Activated T-helper 9 cell treated with anti-CD3 and anti-CD28 coated beads, Interleukin-2, amount 50 U/mL, for 16 hours (primary cell): ENCODE measurements around the gene OTUD1.

Source experiments
- DNase-seq: peaks from one replicate; pipeline ENCODE4 v3.0.0-alpha.2; 2020; ENCODE audit warnings: low read depth

The OTUD1 gene

DNA sequence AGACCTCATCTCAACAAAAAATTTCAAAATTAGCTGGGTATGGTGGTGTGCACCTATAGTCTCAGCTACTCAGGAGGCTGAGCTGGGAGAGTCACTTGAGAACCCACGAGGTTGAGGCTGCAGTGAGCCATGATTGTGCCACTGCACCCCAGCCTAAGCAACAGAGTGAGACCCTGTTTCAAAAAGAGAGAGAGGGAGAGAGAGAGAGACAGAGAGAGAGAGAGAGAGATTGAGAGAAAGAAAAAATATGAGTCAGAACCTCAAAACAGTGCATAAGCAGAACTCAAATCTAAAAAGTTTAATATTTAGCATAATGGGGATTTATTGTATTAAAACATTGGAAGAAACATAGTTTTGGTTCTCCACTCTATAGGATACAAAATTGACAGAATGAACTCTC is 17.5 kb upstream of the OTUD1 start:
- DNase-seq = no peak

- DNase-seq = no peak
Measured at GRCh38 chr10:23422003-23422411, 16.9 kb upstream of the OTUD1 start.

DNA sequence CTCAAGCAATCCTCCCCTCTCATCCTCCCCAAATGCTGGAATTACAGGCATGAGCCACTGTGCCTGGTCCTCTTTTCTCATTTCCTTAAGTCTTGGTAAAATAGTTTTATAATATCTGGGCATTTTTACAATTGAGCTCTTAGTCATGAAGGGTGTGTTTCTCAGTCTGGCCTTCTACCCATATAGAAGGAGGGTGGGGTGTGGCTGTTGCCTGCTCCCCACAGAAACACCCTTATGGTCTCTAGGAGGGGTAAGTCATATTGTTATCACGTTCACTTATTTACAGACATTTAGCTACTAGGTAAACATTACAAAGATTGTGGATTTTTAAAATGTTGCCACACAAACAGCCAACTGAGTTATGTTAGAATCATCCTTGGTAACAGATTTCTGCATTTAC is 6.7 kb upstream of the OTUD1 start:
- no peak for DNase-seq

- no peak for DNase-seq
Measured at GRCh38 chr10:23432639-23433038, 6.2 kb upstream of the OTUD1 start.

- no peak for DNase-seq
Measured at GRCh38 chr10:23433701-23434100, 5.2 kb upstream of the OTUD1 start.

GRCh38 chr10:23435378-23435777 is 3.5 kb upstream of the OTUD1 start:
- no peak for DNase-seq

GRCh38 chr10:23436983-23437382 is 1.9 kb upstream of the OTUD1 start:
- DNase-seq = no peak

GRCh38 chr10:23437963-23438546 is 820 bp upstream of the OTUD1 start:
- no peak for DNase-seq

DNA sequence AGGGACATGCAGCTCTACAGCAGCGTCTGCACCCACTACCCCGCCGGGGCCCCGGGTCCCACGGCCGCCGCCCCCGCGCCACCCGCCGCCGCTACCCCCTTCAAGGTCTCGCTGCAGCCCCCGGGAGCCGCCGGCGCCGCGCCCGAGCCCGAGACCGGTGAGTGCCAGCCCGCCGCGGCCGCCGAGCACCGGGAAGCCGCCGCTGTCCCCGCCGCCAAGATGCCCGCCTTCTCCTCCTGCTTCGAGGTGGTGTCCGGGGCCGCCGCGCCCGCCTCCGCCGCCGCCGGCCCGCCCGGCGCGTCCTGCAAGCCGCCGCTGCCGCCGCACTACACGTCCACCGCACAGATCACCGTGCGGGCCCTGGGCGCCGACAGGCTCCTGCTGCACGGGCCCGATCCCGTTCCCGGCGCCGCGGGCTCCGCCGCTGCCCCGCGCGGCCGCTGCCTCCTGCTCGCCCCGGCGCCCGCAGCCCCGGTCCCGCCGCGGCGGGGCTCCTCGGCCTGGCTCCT is 631 bp downstream of the OTUD1 start:
- DNase-seq = no peak

DNA sequence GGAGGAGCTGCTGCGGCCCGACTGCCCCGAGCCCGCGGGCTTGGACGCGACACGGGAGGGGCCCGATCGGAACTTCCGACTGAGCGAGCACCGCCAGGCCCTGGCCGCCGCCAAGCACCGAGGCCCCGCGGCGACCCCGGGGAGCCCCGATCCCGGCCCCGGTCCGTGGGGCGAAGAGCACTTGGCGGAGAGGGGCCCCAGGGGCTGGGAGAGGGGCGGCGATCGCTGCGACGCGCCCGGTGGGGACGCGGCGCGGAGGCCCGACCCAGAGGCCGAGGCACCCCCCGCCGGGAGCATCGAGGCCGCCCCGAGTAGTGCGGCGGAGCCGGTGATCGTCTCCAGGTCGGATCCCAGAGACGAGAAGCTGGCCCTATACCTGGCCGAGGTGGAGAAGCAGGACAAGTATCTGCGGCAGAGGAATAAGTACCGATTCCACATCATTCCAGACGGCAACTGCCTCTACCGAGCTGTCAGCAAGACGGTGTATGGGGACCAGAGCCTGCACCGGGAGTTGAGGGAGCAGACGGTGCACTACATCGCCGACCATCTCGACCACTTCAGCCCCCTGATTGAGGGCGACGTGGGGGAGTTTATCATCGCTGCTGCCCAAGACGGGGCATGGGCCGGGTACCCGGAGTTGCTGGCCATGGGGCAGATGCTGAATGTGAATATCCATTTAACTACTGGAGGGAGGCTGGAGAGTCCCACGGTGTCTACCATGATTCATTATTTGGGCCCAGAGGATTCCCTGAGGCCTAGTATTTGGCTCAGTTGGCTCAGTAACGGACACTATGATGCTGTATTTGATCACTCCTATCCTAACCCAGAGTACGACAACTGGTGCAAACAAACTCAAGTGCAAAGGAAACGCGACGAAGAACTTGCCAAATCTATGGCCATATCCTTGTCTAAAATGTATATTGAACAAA is 1.4 kb downstream of the OTUD1 start:
- DNase-seq = peak; percentile 12

DNA sequence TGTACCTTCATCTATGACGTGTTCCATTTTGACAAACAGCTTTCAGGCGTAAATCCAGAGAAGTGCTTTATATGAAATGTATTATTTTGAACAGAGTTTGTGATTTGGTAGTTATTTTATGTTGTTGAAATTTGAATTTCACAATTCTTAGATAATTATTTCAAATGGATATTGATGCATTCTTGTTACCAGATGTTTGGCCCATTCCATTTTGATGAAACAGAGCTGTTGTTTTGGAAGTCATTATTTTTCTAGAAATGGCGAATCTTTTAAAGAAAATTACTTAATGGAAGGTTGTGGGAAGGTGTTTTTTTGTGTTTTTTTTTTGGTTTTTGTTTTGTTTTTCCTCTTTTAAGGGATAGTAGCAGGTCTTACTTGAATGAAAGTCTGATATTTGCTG is 2.4 kb downstream of the OTUD1 start:
- no peak for DNase-seq

DNA sequence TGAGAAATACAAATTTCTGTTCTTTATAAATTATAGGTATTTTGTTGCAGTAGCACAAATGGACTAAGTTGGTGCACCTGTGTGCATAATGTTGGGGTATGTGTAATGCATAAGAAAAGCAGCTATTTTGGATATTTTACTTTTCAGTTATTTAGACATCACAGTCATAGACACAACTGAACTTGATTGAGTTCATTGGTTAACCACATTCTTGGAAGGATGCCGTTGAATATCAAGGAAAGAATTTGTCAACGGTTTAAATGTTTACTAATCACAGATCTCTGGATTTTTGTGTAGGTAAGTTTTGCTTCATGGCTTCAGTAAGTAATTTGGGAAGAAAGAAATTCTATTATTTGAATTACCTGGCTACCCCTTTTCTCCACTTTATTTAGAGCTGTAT is 4.1 kb downstream of the OTUD1 start:
- DNase-seq = no peak

DNA sequence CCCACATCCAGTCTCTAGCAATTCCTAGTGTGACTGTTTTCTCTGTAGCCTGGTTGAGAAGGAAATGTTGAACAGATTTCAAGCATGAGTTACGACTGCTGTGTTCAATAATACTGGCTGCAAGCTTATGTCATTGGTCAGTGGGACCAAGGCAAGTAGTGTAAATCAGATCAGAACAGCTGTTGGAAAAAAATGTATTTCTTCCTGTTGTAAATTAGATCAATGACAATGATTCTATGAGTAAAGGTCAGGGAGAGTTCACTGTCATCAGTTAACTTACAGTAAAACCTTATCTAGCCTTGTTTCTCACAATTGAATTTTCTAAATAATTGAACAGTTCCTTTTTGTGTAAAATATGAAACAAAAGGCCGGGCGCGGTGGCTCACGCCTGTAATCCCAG is 6.7 kb downstream of the OTUD1 start:
- no peak for DNase-seq

DNA sequence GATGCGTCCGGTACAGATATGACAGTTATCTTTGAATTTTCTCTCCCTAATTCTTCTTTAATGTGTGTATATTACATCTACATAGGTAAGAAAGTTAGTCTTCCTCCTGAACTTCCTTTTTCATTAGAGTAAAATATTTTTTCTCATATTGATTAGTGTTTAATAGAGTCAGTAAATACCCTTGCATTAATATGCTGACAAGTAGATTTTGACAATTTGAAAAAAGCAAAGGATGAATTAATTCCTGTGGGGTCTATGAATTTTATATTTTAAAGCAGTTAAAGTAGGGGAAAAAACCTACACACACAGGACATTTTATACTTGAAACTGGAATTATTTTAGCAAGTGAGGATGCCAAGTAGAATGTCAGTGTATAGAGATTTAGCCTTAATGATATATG is 9.4 kb downstream of the OTUD1 start:
- DNase-seq = no peak

DNA sequence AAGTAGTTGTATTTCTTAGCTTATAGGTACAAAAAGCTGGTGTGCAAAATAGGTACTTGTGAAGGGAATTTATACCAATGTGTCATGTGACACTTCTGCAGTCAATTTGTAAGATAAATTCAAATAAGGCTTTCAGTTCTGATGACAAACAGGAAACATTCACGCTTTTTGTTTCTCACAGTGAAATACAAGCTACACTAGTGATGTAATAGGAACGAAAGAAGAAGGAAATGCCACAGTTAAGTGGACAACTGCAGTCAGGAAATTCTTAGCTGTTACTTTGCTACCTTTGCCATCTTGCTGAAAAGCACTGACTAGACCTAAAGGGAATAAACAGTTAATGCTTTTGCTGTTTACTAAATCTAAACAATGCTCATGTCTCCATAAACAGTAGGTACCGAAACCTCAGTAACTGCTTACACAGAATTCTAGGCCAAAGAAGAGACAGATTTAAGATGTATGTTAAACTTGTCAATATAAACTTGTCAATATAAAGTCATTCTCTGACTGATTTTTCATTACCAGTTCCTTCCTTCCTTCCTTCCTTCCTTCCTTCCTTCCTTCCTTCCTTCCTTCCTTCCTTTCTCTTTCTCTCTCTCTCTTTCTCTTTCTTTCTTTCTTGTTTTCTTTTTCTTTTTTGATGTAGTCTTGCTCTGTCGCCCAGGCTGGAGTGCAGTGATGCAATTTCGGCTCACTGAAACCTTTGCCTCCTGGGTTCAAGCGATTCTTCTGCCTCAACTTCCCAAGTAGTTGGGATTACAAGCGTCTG is 10.1 kb downstream of the OTUD1 start:
- no peak for DNase-seq

- no peak for DNase-seq
Measured at GRCh38 chr10:23452033-23452655, 13.3 kb downstream of the OTUD1 start.

GRCh38 chr10:23453465-23453864 is 14.6 kb downstream of the OTUD1 start:
- DNase-seq = no peak

DNA sequence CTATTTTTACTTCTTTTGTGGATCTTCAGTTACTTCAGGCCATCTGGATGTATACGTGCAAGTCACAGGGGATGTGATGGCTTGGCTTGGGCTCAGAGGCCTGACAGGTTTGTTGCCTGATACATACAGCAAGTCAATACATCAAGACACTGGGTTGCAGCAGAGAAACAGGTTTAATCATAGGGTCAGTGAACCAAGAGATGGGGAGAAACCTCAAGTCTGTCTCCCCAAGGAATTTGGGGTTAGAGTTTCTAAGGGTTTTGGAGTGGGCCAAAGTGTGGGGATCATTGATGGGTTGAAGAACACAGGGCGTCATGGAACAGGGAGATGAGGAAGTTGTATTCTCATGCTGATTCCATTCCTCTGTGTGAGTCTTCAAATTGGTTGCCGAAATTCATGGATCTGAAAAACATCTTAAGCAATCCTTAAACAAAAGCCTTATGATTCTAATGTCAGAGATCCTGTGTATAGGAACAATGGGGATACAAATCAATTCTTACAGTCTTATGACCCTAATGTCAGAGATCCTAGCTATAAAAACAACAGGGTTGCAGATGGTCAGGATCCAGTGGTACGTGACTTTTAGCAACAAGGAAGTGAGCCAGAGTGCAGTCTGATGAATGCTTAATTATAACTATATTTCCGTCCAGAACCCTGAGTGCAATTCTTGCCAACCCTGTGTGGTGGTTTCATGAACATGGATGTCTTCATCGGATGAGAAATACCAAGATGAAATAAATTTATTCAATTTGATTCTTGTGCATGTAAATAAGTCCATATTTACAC is 18.9 kb downstream of the OTUD1 start:
- no peak for DNase-seq

DNA sequence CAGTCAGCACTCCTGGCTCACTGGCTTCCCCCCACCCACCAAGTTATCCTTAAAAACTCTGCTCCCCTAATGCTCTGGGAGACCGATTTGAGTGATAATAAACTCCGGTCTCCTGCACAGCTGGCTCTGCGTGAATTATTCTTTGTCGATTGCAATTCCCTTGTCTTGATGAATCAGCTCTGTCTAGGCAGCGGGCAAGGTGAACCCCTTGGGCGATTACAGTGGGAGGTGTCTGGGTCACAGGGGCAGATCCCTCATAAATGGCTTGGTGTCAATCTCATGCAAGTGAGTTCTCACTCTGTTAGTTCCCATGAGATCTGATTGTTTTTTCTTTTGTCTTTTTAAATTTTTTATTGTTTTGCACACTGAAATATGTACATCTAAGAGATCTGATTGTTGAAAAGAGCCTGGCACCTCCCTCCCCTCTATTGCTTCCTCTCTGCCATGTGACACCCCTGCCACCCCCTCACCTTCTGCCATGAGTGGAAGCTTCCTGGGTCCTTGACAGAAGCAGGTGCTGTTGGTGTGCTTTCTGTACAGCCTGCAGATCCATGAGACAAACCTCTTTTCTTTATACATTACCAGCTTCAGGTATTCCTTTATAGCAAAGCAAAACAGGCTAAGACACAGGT is 20.5 kb downstream of the OTUD1 start:
- DNase-seq = no peak

GRCh38 chr10:23461557-23461956 is 22.7 kb downstream of the OTUD1 start:
- DNase-seq = no peak

DNA sequence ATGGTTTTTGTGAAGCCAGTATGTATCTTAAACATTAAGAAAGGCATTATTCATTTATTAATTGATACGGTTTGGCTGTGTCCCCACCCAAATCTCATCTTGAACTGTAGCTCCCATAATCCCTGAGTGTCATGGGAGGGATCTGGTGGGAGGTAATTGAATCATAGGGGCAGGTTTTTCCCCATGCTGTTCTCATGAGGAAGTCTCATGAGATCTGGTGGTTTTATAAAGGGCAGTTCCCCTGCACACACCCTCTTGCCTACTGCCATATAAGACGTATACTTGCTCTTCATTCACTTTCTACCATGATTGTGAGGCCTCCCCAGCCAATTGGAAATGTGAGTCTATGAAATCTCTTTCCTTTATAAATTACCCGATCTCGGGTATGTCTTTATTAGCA is 28.1 kb downstream of the OTUD1 start:
- DNase-seq = no peak
